GM12878 (cell line): Measurements from ENCODE around the gene IGSF6. TPM values are rescaled to one million over a fixed set of nuclear protein-coding genes. Genes with fewer than 3 reads are reported as not detected.

Experiments
- ATF7 ChIP-seq: fragments of 450-650 bp; IDR thresholded peaks from 2 replicates; pipeline ENCODE4 v1.6.1; 2016; ENCODE audit warnings: low read depth, mild to moderate bottlenecking
- BACH1 ChIP-seq: fragments of 450-650 bp; IDR thresholded peaks from 2 replicates; pipeline ENCODE4 v1.6.1; 2017; ENCODE audit warnings: mild to moderate bottlenecking, borderline replicate concordance
- BHLHE40 ChIP-seq, 2 experiments: fragments of 450-650 bp in 1 of 2; IDR thresholded peaks; 2 replicates each; pipeline ENCODE4 v1.6.1; 2011 to 2017; ENCODE audit warnings: low read depth in 2 of 2, borderline replicate concordance in 1 of 2, improper control_type of control experiment in 1 of 2, low read length in 1 of 2, mild to moderate bottlenecking in 1 of 2
- DPF2 ChIP-seq: fragments of 450-650 bp; IDR thresholded peaks from 2 replicates; pipeline ENCODE4 v1.6.1; 2017; ENCODE audit warnings: mild to moderate bottlenecking
- EED ChIP-seq: sonication (generic); IDR thresholded peaks from 2 replicates; pipeline ENCODE4 v1.6.1; 2016; ENCODE audit warnings: antibody characterized with exemption, low read depth
- EP300 ChIP-seq, 2 experiments: fragments of 150-350 bp in 1 of 2; IDR thresholded peaks; 2 replicates each; pipeline ENCODE4 v1.6.1; 2011 to 2012; ENCODE audit warnings: low read depth in 2 of 2, low read length in 2 of 2, borderline replicate concordance in 1 of 2, improper control_type of control experiment in 1 of 2, inconsistent platforms in 1 of 2; ENCODE audit not compliant: control insufficient read depth in 1 of 2
- IKZF2 ChIP-seq, 2 experiments: fragments of 450-650 bp; IDR thresholded peaks; 2 replicates each; pipeline ENCODE4 v1.6.1; 2017; ENCODE audit warnings: mild to moderate bottlenecking in 2 of 2, moderate library complexity in 2 of 2
- JUND ChIP-seq: IDR thresholded peaks from 2 replicates; pipeline ENCODE4 v1.6.1; 2012; ENCODE audit warnings: low read depth, mild to moderate bottlenecking, low read length, improper control_type of control experiment, moderate library complexity
- MEF2A ChIP-seq: IDR thresholded peaks from 2 replicates; pipeline ENCODE4 v1.6.1; 2011; ENCODE audit warnings: low read depth, mild to moderate bottlenecking, low read length, moderate library complexity; ENCODE audit not compliant: insufficient read depth
- MTA3 ChIP-seq: IDR thresholded peaks from 2 replicates; pipeline ENCODE4 v1.6.1; 2012; ENCODE audit warnings: low read length, inconsistent platforms, borderline replicate concordance
- NFIC ChIP-seq: IDR thresholded peaks from 2 replicates; pipeline ENCODE4 v1.6.1; 2012; ENCODE audit warnings: low read depth, mild to moderate bottlenecking, inconsistent platforms, low read length, moderate library complexity
- PAX5 ChIP-seq: IDR thresholded peaks from 2 replicates; pipeline ENCODE4 v1.6.1; 2011; ENCODE audit warnings: low read depth, low read length, borderline replicate concordance
- POLR2AphosphoS2 ChIP-seq: IDR thresholded peaks from 2 replicates; pipeline ENCODE4 v1.6.1; 2011; ENCODE audit warnings: low read depth, mild to moderate bottlenecking, low read length, improper control_type of control experiment, moderate library complexity
- SIN3A ChIP-seq: IDR thresholded peaks from 2 replicates; pipeline ENCODE4 v1.6.1; 2012; ENCODE audit warnings: low read depth, low read length, improper control_type of control experiment
- SMAD5 ChIP-seq: IDR thresholded peaks from 2 replicates; pipeline ENCODE4 v1.6.1; 2016; ENCODE audit warnings: antibody characterized with exemption, low read depth
- TCF12 ChIP-seq: IDR thresholded peaks from 2 replicates; pipeline ENCODE4 v1.6.1; 2011; ENCODE audit warnings: low read depth, mild to moderate bottlenecking, low read length
- USF2 ChIP-seq: IDR thresholded peaks from 2 replicates; pipeline ENCODE4 v1.6.1; 2011; ENCODE audit warnings: low read depth, low read length, improper control_type of control experiment, borderline replicate concordance
- polyA plus RNA-seq, 11 experiments: library from polyadenylated mRNA; depleted of rRNA in 4 of 11; unstranded in 6 of 11; stranded (reverse) in 5 of 11; fragments of >200 nt; fragmentation: Nextera tagmentation in 4 of 11; fragmentation: Illumina TruSeq in 1 of 11; extraction: Ambion mirVana in 4 of 11; extraction: Trizol in 1 of 11; gene quantifications; 1 replicate in 1 of 11; 2 replicates in 10 of 11; pipeline versions ENCODE4 v1.2.1 to v1.2.3, GENCODE V29; 2011 to 2016; ENCODE audit warnings: inconsistent platforms in 2 of 11, missing spikeins in 2 of 11, low read depth in 1 of 11
- total RNA-seq, 4 experiments: library from RNA; depleted of rRNA in 3 of 4; stranded (reverse); fragments of >200 nt in 3 of 4; fragmentation: Illumina TruSeq in 1 of 4; extraction: Trizol in 1 of 4; gene quantifications; 2 replicates each; pipeline versions ENCODE4 v1.2.1 to v1.2.3, GENCODE V29; 2013 to 2021
- TF ChIP-seq, protein P1 (sequence below): fragments of 450-650 bp; IDR thresholded peaks from 2 replicates; pipeline ENCODE4 v1.6.1; 2016; ENCODE audit warnings: mild to moderate bottlenecking
- TF ChIP-seq, protein P2 (sequence below): fragments of 450-650 bp; IDR thresholded peaks from 2 replicates; pipeline ENCODE4 v1.6.1; 2016; ENCODE audit warnings: mild to moderate bottlenecking
- TF ChIP-seq, protein P3 (sequence below): fragments of 450-650 bp; conservative IDR thresholded peaks from 2 replicates; pipeline ENCODE4 v1.6.1; 2017; ENCODE audit warnings: mild to moderate bottlenecking, moderate library complexity
- TF ChIP-seq, protein P4 (sequence below): fragments of 450-650 bp; IDR thresholded peaks from 2 replicates; pipeline ENCODE4 v1.6.1; 2017; ENCODE audit warnings: low read depth, mild to moderate bottlenecking, moderate library complexity

Gene IGSF6
- total and polyA plus RNA-seq, 10 of the 15 experiments (the other 5 are each of a cell fraction or from before 2014, with no cell fraction given): 0.32 to 1.2 (median 0.72) TPM

DNA sequence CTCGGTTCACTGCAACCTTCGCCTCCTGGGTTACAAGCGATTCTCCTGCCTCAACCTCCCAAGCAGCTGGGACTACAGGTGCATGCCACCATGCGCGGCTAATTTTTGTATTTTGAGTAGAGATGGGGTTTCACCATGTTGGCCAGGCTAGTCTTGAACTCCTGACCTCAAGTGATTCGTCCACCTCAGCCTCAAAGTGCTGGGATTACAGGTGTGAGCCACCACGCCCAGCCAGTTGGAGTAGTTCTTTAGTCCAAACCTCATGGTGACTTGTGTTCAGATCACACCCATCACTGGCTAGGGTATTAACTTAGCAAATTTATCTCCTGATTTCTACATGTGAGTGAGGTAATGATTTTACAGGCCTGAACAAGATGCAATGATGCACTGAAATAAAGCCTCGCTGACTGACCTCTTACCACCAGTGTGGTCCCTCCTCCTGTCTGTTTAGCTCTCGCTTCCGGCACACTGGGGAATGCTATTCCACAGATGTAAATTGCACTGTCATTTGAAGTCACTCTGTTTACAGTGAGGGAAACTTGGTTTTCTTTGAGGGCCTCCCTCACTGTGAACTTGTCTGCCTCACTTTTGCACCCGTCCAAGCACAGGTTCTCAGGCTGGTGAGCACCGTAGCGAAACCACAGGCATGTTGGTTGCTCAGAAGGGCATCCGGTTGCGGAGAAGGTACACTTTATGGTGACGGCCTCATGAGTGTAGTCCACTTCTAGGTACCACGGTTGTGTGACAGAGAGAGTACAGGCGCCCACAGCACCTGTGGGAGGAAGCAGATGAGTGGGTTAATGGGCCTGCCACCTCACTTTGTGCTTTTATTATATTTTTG lies 5.5 kb downstream of the IGSF6 start (continued):
- TF ChIP-seq, protein P1, sequence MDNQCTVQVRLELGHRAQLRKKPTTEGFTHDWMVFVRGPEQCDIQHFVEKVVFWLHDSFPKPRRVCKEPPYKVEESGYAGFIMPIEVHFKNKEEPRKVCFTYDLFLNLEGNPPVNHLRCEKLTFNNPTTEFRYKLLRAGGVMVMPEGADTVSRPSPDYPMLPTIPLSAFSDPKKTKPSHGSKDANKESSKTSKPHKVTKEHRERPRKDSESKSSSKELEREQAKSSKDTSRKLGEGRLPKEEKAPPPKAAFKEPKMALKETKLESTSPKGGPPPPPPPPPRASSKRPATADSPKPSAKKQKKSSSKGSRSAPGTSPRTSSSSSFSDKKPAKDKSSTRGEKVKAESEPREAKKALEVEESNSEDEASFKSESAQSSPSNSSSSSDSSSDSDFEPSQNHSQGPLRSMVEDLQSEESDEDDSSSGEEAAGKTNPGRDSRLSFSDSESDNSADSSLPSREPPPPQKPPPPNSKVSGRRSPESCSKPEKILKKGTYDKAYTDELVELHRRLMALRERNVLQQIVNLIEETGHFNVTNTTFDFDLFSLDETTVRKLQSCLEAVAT: 0 out of 2 replicates have a peak, but pooled peaks have one; percentile 16
- TF ChIP-seq BHLHE40 (IDR thresholded peaks at IDR 0.05; ENCODE audit: borderline replicate concordance in 1 of 2, low read depth in 2 of 2, low read length in 1 of 2) (peak; percentile 67 to 73; a peak in 2 of 4 replicates), EED (peak; percentile 85), MEF2A (peak; percentile 54; the same call in 1 of the 2 replicates), TCF12 (peak; percentile 46; the same call in 1 of the 2 replicates), JUND (no peak), BACH1 (peak; percentile 65), ATF7 (peak; percentile 67), DPF2 (peak; percentile 58; the same call in 1 of the 2 replicates), PAX5 (peak; percentile 98), NFIC (peak; percentile 88), SIN3A (0 out of 2 replicates have a peak, but pooled peaks have one; percentile 35), MTA3 (0 out of 2 replicates have a peak, but pooled peaks have one; percentile 45), USF2 (no peak), POLR2AphosphoS2 (no peak), SMAD5 (0 out of 2 replicates have a peak, but pooled peaks have one; percentile 42), IKZF2 (IDR thresholded peaks at IDR 0.05) (peak; percentile 72 to 84; a peak in 2 of 4 replicates), EP300 (IDR thresholded peaks at IDR 0.05; ENCODE audit: borderline replicate concordance in 1 of 2, control insufficient read depth in 1 of 2, low read depth in 2 of 2, low read length in 2 of 2) (peak; percentile 36 to 74; a peak in 3 of 4 replicates)
- TF ChIP-seq, protein P2, sequence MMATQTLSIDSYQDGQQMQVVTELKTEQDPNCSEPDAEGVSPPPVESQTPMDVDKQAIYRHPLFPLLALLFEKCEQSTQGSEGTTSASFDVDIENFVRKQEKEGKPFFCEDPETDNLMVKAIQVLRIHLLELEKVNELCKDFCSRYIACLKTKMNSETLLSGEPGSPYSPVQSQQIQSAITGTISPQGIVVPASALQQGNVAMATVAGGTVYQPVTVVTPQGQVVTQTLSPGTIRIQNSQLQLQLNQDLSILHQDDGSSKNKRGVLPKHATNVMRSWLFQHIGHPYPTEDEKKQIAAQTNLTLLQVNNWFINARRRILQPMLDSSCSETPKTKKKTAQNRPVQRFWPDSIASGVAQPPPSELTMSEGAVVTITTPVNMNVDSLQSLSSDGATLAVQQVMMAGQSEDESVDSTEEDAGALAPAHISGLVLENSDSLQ: peak; percentile 86
- TF ChIP-seq, protein P3, sequence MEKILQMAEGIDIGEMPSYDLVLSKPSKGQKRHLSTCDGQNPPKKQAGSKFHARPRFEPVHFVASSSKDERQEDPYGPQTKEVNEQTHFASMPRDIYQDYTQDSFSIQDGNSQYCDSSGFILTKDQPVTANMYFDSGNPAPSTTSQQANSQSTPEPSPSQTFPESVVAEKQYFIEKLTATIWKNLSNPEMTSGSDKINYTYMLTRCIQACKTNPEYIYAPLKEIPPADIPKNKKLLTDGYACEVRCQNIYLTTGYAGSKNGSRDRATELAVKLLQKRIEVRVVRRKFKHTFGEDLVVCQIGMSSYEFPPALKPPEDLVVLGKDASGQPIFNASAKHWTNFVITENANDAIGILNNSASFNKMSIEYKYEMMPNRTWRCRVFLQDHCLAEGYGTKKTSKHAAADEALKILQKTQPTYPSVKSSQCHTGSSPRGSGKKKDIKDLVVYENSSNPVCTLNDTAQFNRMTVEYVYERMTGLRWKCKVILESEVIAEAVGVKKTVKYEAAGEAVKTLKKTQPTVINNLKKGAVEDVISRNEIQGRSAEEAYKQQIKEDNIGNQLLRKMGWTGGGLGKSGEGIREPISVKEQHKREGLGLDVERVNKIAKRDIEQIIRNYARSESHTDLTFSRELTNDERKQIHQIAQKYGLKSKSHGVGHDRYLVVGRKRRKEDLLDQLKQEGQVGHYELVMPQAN: no peak
- TF ChIP-seq, protein P4, sequence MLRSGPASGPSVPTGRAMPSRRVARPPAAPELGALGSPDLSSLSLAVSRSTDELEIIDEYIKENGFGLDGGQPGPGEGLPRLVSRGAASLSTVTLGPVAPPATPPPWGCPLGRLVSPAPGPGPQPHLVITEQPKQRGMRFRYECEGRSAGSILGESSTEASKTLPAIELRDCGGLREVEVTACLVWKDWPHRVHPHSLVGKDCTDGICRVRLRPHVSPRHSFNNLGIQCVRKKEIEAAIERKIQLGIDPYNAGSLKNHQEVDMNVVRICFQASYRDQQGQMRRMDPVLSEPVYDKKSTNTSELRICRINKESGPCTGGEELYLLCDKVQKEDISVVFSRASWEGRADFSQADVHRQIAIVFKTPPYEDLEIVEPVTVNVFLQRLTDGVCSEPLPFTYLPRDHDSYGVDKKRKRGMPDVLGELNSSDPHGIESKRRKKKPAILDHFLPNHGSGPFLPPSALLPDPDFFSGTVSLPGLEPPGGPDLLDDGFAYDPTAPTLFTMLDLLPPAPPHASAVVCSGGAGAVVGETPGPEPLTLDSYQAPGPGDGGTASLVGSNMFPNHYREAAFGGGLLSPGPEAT: 0 out of 2 replicates have a peak, but pooled peaks have one; percentile 42
